NCI-H146 treated with DMSO at 0.1 percent for 48 hours (cell line): Measurements from ENCODE around the gene RYR2.
"Not testable (repeated sequence)": the region's sequence is repeated elsewhere in the genome, so short reads cannot be mapped to it uniquely, and the experiment has no call there.

Experiments
- DNase-seq: peaks from one replicate; lab custom pipeline; 2025; ENCODE audit not compliant: unreplicated experiment; lab: John Stamatoyannopoulos, UW

The RYR2 gene

GRCh38 chr1:237820634-237821033 lies 778.6 kb downstream of the RYR2 start:
- DNase-seq, result not testable (repeated sequence)

GRCh38 chr1:237832858-237833257 lies 790.9 kb downstream of the RYR2 start:
- DNase-seq, result no peak

GRCh38 chr1:237834048-237834447 lies 792.1 kb downstream of the RYR2 start:
- DNase-seq, result no peak

GRCh38 chr1:237834461-237834860 lies 792.5 kb downstream of the RYR2 start:
- no peak for DNase-seq

GRCh38 chr1:237838320-237838719 lies 796.3 kb downstream of the RYR2 start:
- no peak for DNase-seq

- DNase-seq, result no peak
Measured at GRCh38 chr1:237838904-237839534, 797.0 kb downstream of the RYR2 start.

- DNase-seq, result no peak
Measured at GRCh38 chr1:237841485-237841884, 799.5 kb downstream of the RYR2 start.

GRCh38 chr1:237843516-237843915 lies 801.5 kb downstream of the RYR2 start:
- DNase-seq, result not testable (repeated sequence)

- DNase-seq, result no peak
Measured at GRCh38 chr1:237851210-237851845, 809.3 kb downstream of the RYR2 start.

GRCh38 chr1:237852342-237852741 lies 810.4 kb downstream of the RYR2 start:
- no peak for DNase-seq

- no peak for DNase-seq
Measured at GRCh38 chr1:237857455-237857854, 815.5 kb downstream of the RYR2 start.

- no peak for DNase-seq
Measured at GRCh38 chr1:237858992-237859391, 817.0 kb downstream of the RYR2 start.

GRCh38 chr1:237861944-237862343 lies 820.0 kb downstream of the RYR2 start:
- no peak for DNase-seq

- no peak for DNase-seq
Measured at GRCh38 chr1:237863234-237863633, 821.2 kb downstream of the RYR2 start.

- DNase-seq, result no peak
Measured at GRCh38 chr1:237864338-237865244, 822.6 kb downstream of the RYR2 start.

GRCh38 chr1:237867380-237867888 lies 825.5 kb downstream of the RYR2 start:
- DNase-seq, result no peak

- DNase-seq, result no peak
Measured at GRCh38 chr1:237868817-237869600, 827.0 kb downstream of the RYR2 start.

GRCh38 chr1:237873487-237874211 lies 831.7 kb downstream of the RYR2 start:
- DNase-seq, result no peak

- DNase-seq, result no peak
Measured at GRCh38 chr1:237875291-237875690, 833.3 kb downstream of the RYR2 start.

GRCh38 chr1:237877631-237878030 lies 835.6 kb downstream of the RYR2 start:
- DNase-seq, result no peak
